GM12878 (cell line): ENCODE measurements around the gene CERT1. TPM values are rescaled to one million over a fixed set of nuclear protein-coding genes. Genes with fewer than 3 reads are reported as not detected.

Experiments
- ATAC-seq: fragments of 200-7000 bp; cut with Tn5 transposase; 3 replicates; pipeline ENCODE4 v1.9.1; 2020; ENCODE audit warnings: mild to moderate bottlenecking, moderate library complexity
- BruUV-seq: library from RNA; stranded (reverse); fragments of 400-500 nt; replicated peaks from 2 replicates; lab custom pipeline; 2021; lab: Mats Ljungman, UMichigan
- CTCF ChIA-PET: fragments of 300-600 bp; sonication (Branson Sonifier 250); formaldehyde crosslinking; extraction: SDS; loops from one replicate; lab custom pipeline; 2021; ENCODE audit warnings: inconsistent platforms; lab: Yijun Ruan, JAX
- POLR2A ChIA-PET: fragments of 350-600 bp; formaldehyde crosslinking; extraction: SDS; loops from one replicate; lab custom pipeline; 2021; ENCODE audit warnings: inconsistent platforms; lab: Charles Lee
- RAD21 ChIA-PET: fragments of 300-600 bp; sonication (Branson Sonifier 250); formaldehyde crosslinking; loops from one replicate; lab custom pipeline; 2023; ENCODE audit warnings: antibody characterized with exemption; ENCODE audit not compliant: unreplicated experiment; lab: Charles Lee
- SMC1A ChIA-PET: fragments of 300-600 bp; sonication (Branson Sonifier 250); formaldehyde crosslinking; loops from one replicate; lab custom pipeline; 2023; ENCODE audit not compliant: unreplicated experiment, uncharacterized antibody; lab: Charles Lee
- DNase-seq: peaks from one replicate; pipeline ENCODE4 v3.0.0-alpha.2; 2011; ENCODE audit warnings: low read depth, low spot score
- FAIRE-seq: peaks from 3 replicates; lab custom pipeline; 2011; peaks lifted over from hg19 to GRCh38; lab: Jason Lieb, UNC
- H2AFZ ChIP-seq: 2 replicates; pipeline ENCODE4 v1.6.0; 2011; ENCODE audit warnings: low read depth, low read length, control low read depth; ENCODE audit not compliant: control insufficient read depth
- H3K27ac ChIP-seq: 2 replicates; pipeline ENCODE4 v1.5.1; 2011; ENCODE audit warnings: control low read depth; ENCODE audit not compliant: control insufficient read depth, insufficient read depth
- H3K27me3 ChIP-seq, 2 experiments: replicated peaks in 1 of 2; 2 replicates each; pipeline versions ENCODE4 v1.6.0 to v1.6.1; 2011; ENCODE audit warnings: low read length in 1 of 2; ENCODE audit not compliant: control insufficient read depth in 2 of 2, insufficient read depth in 2 of 2
- H3K36me3 ChIP-seq, 2 experiments: 2 replicates each; pipeline ENCODE4 v1.5.1; 2011; ENCODE audit warnings: low read length in 1 of 2; ENCODE audit not compliant: control insufficient read depth in 2 of 2, insufficient read depth in 2 of 2
- H3K4me1 ChIP-seq: 2 replicates; pipeline ENCODE4 v1.6.1; 2011; ENCODE audit warnings: mild to moderate bottlenecking, low read length, moderate library complexity, mixed read lengths; ENCODE audit not compliant: control insufficient read depth, insufficient read depth
- H3K4me2 ChIP-seq: 2 replicates; pipeline ENCODE4 v1.6.0; 2011; ENCODE audit warnings: control low read depth; ENCODE audit not compliant: control insufficient read depth, insufficient read depth
- H3K4me3 ChIP-seq: fragments of 200-600 bp; sonication (generic); 2 replicates; pipeline ENCODE4 v1.5.1; 2016
- H3K79me2 ChIP-seq: 2 replicates; pipeline ENCODE4 v1.6.0; 2011; ENCODE audit warnings: low read length; ENCODE audit not compliant: control insufficient read depth, insufficient read depth
- H3K9ac ChIP-seq: 2 replicates; pipeline ENCODE4 v1.8.0; 2011; ENCODE audit warnings: low read length, control low read depth, mixed read lengths; ENCODE audit not compliant: control insufficient read depth, insufficient read depth
- H3K9me3 ChIP-seq: replicated peaks from 3 replicates; pipeline ENCODE4 v1.5.1; 2011; ENCODE audit warnings: mild to moderate bottlenecking, low read length; ENCODE audit not compliant: control insufficient read depth, insufficient read depth
- H4K20me1 ChIP-seq: 2 replicates; pipeline ENCODE4 v1.6.0; 2011; ENCODE audit not compliant: control insufficient read depth, insufficient read depth
- BHLHE40 ChIP-seq, 2 experiments: fragments of 450-650 bp in 1 of 2; IDR thresholded peaks; 2 replicates each; pipeline ENCODE4 v1.6.1; 2011 to 2017; ENCODE audit warnings: low read depth in 2 of 2, borderline replicate concordance in 1 of 2, improper control_type of control experiment in 1 of 2, low read length in 1 of 2, mild to moderate bottlenecking in 1 of 2
- CREB1 ChIP-seq: IDR thresholded peaks from 2 replicates; pipeline ENCODE4 v1.6.1; 2012; ENCODE audit warnings: low read depth, mild to moderate bottlenecking, inconsistent platforms
- FOXM1 ChIP-seq: IDR thresholded peaks from 2 replicates; pipeline ENCODE4 v1.6.1; 2012; ENCODE audit warnings: low read depth, mild to moderate bottlenecking, inconsistent platforms, low read length, moderate library complexity
- NBN ChIP-seq: fragments of 450-650 bp; IDR thresholded peaks from 2 replicates; pipeline ENCODE4 v1.6.1; 2016
- NR2C1 ChIP-seq: fragments of 450-650 bp; IDR thresholded peaks from 2 replicates; pipeline ENCODE4 v1.6.1; 2017; ENCODE audit warnings: antibody characterized with exemption, mild to moderate bottlenecking, moderate library complexity
- RB1 ChIP-seq: fragments of 450-650 bp; formaldehyde crosslinking; IDR thresholded peaks from 2 replicates; pipeline ENCODE4 v1.6.1; 2017; ENCODE audit warnings: mild to moderate bottlenecking, borderline replicate concordance
- SMARCA5 ChIP-seq: fragments of 450-650 bp; IDR thresholded peaks from 2 replicates; pipeline ENCODE4 v1.6.1; 2017; ENCODE audit warnings: mild to moderate bottlenecking
- ZBED1 ChIP-seq: IDR thresholded peaks from 2 replicates; pipeline ENCODE4 v1.6.1; 2016; ENCODE audit warnings: borderline replicate concordance
- WGBS: methylation state at CpG from one replicate; pipeline ENCODE4 v1.1.6; 2016; ENCODE audit warnings: low lambda C conversion rate; ENCODE audit not compliant: insufficient replicate concordance, insufficient coverage; ENCODE audit errors: missing lambda C conversion rate; 5-methylcytosine and 5-hydroxymethylcytosine counted together
- in situ Hi-C: fragments of 300-500 bp; cut with MboI; formaldehyde crosslinking; loops from 9 replicates; pipeline ENCODE4 v1.14.3; 2018; ENCODE audit warnings: mixed read lengths
- intact Hi-C: fragments of 100-400 bp; cut with micrococcal nuclease; formaldehyde crosslinking; loops from one replicate; pipeline ENCODE4 v1.14.2; 2022; ENCODE audit not compliant: unreplicated experiment
- polyA plus RNA-seq, 11 experiments: library from polyadenylated mRNA; depleted of rRNA in 4 of 11; unstranded in 6 of 11; stranded (reverse) in 5 of 11; fragments of >200 nt; fragmentation: Nextera tagmentation in 4 of 11; fragmentation: Illumina TruSeq in 1 of 11; extraction: Ambion mirVana in 4 of 11; extraction: Trizol in 1 of 11; gene quantifications; 1 replicate in 1 of 11; 2 replicates in 10 of 11; pipeline versions ENCODE4 v1.2.1 to v1.2.3, GENCODE V29; 2011 to 2016; ENCODE audit warnings: inconsistent platforms in 2 of 11, missing spikeins in 2 of 11, low read depth in 1 of 11
- total RNA-seq, 4 experiments: library from RNA; depleted of rRNA in 3 of 4; stranded (reverse); fragments of >200 nt in 3 of 4; fragmentation: Illumina TruSeq in 1 of 4; extraction: Trizol in 1 of 4; gene quantifications; 2 replicates each; pipeline versions ENCODE4 v1.2.1 to v1.2.3, GENCODE V29; 2013 to 2021
- TF ChIP-seq, protein P1 (sequence below): fragments of 150-350 bp; IDR thresholded peaks from 2 replicates; pipeline ENCODE4 v1.6.1; 2014; ENCODE audit warnings: mild to moderate bottlenecking, low read depth, low read length
- TF ChIP-seq, protein P2 (sequence below): fragments of 450-650 bp; IDR thresholded peaks from 2 replicates; pipeline ENCODE4 v1.6.1; 2017; ENCODE audit warnings: borderline replicate concordance
- TF ChIP-seq, protein P3 (sequence below): fragments of 450-650 bp; IDR thresholded peaks from 2 replicates; pipeline ENCODE4 v1.6.1; 2018; ENCODE audit warnings: mild to moderate bottlenecking, low read depth, moderate library complexity; ENCODE audit not compliant: partially characterized antibody
- TF ChIP-seq, protein P4 (sequence below): fragments of 450-650 bp; conservative IDR thresholded peaks from 2 replicates; pipeline ENCODE4 v1.6.1; 2017; ENCODE audit warnings: mild to moderate bottlenecking, moderate library complexity

Gene CERT1
- total and polyA plus RNA-seq, 10 of the 15 experiments (the other 5 are each of a cell fraction or from before 2014, with no cell fraction given): 7.7 to 36.7 (median 25.6) TPM

DNA sequence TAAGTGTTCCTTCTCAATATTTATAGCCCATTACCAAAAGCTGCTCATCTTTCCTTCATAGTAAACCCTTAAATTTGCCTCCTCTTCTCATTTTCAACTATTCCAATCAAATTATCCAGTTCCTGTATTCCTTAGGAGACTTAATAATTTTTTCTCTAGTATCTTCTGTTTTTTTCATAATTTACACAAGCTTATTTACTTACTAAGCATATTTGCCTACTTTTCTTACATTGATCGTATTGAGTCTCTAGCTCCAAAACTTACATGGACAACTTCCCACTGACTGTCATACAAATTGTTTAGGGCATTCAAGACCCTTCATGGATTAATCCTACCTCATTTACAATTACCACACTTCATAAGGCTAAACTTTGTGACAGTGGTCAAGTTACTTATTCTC, 3.6 kb downstream of the CERT1 start:
- H3K4me2 ChIP-seq: peak overlapping the region; percentile 53
- no peak overlapping the region for H3K27ac ChIP-seq
- ChIA-PET POLR2A (interaction anchor here (0.5 to 6.1 kb wide), 4 partner anchors 10 to 73 kb away, joined by 3 to 44 read pairs (median 3); no protein-coding TSS in a partner anchor), RAD21 (interaction anchor here (0.7 to 11.3 kb wide), 8 partner anchors 9 to 169 kb away, joined by 3 to 123 read pairs (median 4); no protein-coding TSS in a partner anchor), SMC1A (interaction anchor here (0.5 to 6.8 kb wide), 19 partner anchors 9 to 924 kb away, joined by 3 to 90 read pairs (median 4); no protein-coding TSS in a partner anchor), CTCF (interaction anchor here (0.6 to 1.4 kb wide), 3 partner anchors 51 to 78 kb away, joined by 3 to 4 read pairs (median 3); no protein-coding TSS in a partner anchor)
- intact Hi-C loops (no loop called here), in situ Hi-C loops (no loop called here)
- H3K36me3 ChIP-seq: peaks cover 0 to 6% of the 10 kb centered on the region in 2 experiments; a peak in 1 of 4 replicates
- no peak for ATAC-seq
- DNase-seq: no peak
- H3K27me3 ChIP-seq: no peaks in the 10 kb centered on the region
- peaks cover 90% of the 10 kb centered on the region for H3K79me2 ChIP-seq
- no peaks in the 10 kb centered on the region; the same call in 1 of the 2 replicates for H3K4me1 ChIP-seq
- H2AFZ ChIP-seq: no peak overlapping the region
- WGBS: 100% methylated on average over 1 of the region's 1 CpG
- TF ChIP-seq, protein P1, sequence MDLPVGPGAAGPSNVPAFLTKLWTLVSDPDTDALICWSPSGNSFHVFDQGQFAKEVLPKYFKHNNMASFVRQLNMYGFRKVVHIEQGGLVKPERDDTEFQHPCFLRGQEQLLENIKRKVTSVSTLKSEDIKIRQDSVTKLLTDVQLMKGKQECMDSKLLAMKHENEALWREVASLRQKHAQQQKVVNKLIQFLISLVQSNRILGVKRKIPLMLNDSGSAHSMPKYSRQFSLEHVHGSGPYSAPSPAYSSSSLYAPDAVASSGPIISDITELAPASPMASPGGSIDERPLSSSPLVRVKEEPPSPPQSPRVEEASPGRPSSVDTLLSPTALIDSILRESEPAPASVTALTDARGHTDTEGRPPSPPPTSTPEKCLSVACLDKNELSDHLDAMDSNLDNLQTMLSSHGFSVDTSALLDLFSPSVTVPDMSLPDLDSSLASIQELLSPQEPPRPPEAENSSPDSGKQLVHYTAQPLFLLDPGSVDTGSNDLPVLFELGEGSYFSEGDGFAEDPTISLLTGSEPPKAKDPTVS: no peak
- TF ChIP-seq RB1: no peak
- no peak for TF ChIP-seq SMARCA5
- TF ChIP-seq FOXM1: no peak
- no peak for TF ChIP-seq NBN
- TF ChIP-seq, protein P2, sequence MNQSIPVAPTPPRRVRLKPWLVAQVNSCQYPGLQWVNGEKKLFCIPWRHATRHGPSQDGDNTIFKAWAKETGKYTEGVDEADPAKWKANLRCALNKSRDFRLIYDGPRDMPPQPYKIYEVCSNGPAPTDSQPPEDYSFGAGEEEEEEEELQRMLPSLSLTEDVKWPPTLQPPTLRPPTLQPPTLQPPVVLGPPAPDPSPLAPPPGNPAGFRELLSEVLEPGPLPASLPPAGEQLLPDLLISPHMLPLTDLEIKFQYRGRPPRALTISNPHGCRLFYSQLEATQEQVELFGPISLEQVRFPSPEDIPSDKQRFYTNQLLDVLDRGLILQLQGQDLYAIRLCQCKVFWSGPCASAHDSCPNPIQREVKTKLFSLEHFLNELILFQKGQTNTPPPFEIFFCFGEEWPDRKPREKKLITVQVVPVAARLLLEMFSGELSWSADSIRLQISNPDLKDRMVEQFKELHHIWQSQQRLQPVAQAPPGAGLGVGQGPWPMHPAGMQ: no peak
- TF ChIP-seq BHLHE40 (IDR thresholded peaks at IDR 0.05; ENCODE audit: borderline replicate concordance in 1 of 2, low read depth in 2 of 2, low read length in 1 of 2): no peak
- TF ChIP-seq CREB1: no peak
- TF ChIP-seq, protein P3, sequence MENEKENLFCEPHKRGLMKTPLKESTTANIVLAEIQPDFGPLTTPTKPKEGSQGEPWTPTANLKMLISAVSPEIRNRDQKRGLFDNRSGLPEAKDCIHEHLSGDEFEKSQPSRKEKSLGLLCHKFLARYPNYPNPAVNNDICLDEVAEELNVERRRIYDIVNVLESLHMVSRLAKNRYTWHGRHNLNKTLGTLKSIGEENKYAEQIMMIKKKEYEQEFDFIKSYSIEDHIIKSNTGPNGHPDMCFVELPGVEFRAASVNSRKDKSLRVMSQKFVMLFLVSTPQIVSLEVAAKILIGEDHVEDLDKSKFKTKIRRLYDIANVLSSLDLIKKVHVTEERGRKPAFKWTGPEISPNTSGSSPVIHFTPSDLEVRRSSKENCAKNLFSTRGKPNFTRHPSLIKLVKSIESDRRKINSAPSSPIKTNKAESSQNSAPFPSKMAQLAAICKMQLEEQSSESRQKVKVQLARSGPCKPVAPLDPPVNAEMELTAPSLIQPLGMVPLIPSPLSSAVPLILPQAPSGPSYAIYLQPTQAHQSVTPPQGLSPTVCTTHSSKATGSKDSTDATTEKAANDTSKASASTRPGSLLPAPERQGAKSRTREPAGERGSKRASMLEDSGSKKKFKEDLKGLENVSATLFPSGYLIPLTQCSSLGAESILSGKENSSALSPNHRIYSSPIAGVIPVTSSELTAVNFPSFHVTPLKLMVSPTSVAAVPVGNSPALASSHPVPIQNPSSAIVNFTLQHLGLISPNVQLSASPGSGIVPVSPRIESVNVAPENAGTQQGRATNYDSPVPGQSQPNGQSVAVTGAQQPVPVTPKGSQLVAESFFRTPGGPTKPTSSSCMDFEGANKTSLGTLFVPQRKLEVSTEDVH: no peak
- no peak for TF ChIP-seq NR2C1
- TF ChIP-seq ZBED1: no peak
- TF ChIP-seq, protein P4, sequence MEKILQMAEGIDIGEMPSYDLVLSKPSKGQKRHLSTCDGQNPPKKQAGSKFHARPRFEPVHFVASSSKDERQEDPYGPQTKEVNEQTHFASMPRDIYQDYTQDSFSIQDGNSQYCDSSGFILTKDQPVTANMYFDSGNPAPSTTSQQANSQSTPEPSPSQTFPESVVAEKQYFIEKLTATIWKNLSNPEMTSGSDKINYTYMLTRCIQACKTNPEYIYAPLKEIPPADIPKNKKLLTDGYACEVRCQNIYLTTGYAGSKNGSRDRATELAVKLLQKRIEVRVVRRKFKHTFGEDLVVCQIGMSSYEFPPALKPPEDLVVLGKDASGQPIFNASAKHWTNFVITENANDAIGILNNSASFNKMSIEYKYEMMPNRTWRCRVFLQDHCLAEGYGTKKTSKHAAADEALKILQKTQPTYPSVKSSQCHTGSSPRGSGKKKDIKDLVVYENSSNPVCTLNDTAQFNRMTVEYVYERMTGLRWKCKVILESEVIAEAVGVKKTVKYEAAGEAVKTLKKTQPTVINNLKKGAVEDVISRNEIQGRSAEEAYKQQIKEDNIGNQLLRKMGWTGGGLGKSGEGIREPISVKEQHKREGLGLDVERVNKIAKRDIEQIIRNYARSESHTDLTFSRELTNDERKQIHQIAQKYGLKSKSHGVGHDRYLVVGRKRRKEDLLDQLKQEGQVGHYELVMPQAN: no peak
- FAIRE-seq: no peak
- no peak overlapping the region for H3K9ac ChIP-seq
- H3K4me3 ChIP-seq: peak overlapping the region; percentile 98; the same call in 1 of the 2 replicates
- no peaks in the 10 kb centered on the region for H4K20me1 ChIP-seq
- no TSS peak for BruUV-seq
- H3K9me3 ChIP-seq: peaks cover 2% of the 10 kb centered on the region; the same call in 2 of the 3 replicates
